ENCODE results near the gene KPNA6. TPM values are rescaled to one million over a fixed set of nuclear protein-coding genes. Genes with fewer than 3 reads are reported as not detected.

KPNA6 gene
- total and polyA plus RNA-seq, 2 of the 13 experiments (the other 11 are each of a cell fraction or from before 2014, with no cell fraction given) = 22.0 to 47.5 TPM

DNA sequence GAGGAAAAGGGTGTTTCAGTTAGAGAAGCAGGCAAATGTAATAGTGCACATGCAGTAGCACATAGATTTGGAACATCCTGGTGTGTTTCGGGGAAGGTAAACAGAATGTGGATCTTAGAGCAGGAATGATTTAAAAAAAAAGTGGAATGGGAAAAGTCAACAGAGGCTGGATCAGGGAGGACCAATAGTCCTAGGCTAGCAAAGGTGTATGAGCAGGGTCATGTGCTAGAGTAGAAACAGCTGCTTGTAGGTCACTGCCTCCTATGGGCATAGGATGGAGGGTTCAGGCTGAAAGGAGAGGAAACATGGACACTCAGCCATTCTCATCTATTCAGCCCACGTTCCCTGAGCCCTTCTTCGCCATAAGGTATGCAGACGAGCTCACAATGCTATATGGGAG, 3.7 kb upstream of the KPNA6 start (continued):
- TF ChIP-seq RNF219 (CRISPR knock-in tag; IDR thresholded peaks at IDR 0.05) (no peak), NR1H2 (CRISPR knock-in tag; IDR thresholded peaks at IDR 0.05; ENCODE audit: borderline replicate concordance, low read depth) (no peak), ZNF83 (CRISPR knock-in tag; IDR thresholded peaks at IDR 0.05; ENCODE audit: borderline replicate concordance) (no peak), MAFG (CRISPR knock-in tag; IDR thresholded peaks at IDR 0.05) (no peak), FOXM1 (CRISPR knock-in tag; IDR thresholded peaks at IDR 0.05) (no peak), ZFP36L1 (CRISPR knock-in tag; IDR thresholded peaks at IDR 0.05) (no peak), ADNP (CRISPR knock-in tag; IDR thresholded peaks at IDR 0.05) (no peak), HDAC2 (CRISPR knock-in tag; IDR thresholded peaks at IDR 0.05) (no peak), NR3C1 (CRISPR knock-in tag; IDR thresholded peaks at IDR 0.05) (no peak), REXO4 (CRISPR knock-in tag; IDR thresholded peaks at IDR 0.05; ENCODE audit: borderline replicate concordance) (no peak), KDM4B (CRISPR knock-in tag; IDR thresholded peaks at IDR 0.05) (no peak), ZNF234 (CRISPR knock-in tag; conservative IDR thresholded peaks at IDR 0.05) (no peak), ZSCAN12 (CRISPR knock-in tag; IDR thresholded peaks at IDR 0.05) (no peak), SALL1 (CRISPR knock-in tag; IDR thresholded peaks at IDR 0.05) (peak; percentile 29; the same call in 1 of the 2 replicates), FOXA1 (IDR thresholded peaks at IDR 0.05) (0 out of 2 replicates have a peak, but pooled peaks have one; percentile 35), FOXA1 (CRISPR knock-in tag; IDR thresholded peaks at IDR 0.05) (peak; percentile 54), ZBTB7A (CRISPR knock-in tag; IDR thresholded peaks at IDR 0.05) (no peak), DR1 (CRISPR knock-in tag; IDR thresholded peaks at IDR 0.05) (no peak), POGZ (CRISPR knock-in tag; IDR thresholded peaks at IDR 0.05) (no peak), BORCS8-MEF2B (CRISPR knock-in tag; IDR thresholded peaks at IDR 0.05) (no peak), SMAD3 (CRISPR knock-in tag; IDR thresholded peaks at IDR 0.05) (no peak)
- TF ChIP-seq, protein P1, sequence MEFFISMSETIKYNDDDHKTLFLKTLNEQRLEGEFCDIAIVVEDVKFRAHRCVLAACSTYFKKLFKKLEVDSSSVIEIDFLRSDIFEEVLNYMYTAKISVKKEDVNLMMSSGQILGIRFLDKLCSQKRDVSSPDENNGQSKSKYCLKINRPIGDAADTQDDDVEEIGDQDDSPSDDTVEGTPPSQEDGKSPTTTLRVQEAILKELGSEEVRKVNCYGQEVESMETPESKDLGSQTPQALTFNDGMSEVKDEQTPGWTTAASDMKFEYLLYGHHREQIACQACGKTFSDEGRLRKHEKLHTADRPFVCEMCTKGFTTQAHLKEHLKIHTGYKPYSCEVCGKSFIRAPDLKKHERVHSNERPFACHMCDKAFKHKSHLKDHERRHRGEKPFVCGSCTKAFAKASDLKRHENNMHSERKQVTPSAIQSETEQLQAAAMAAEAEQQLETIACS (CRISPR knock-in tag; IDR thresholded peaks at IDR 0.05) = no peak
- TF ChIP-seq, protein P2, sequence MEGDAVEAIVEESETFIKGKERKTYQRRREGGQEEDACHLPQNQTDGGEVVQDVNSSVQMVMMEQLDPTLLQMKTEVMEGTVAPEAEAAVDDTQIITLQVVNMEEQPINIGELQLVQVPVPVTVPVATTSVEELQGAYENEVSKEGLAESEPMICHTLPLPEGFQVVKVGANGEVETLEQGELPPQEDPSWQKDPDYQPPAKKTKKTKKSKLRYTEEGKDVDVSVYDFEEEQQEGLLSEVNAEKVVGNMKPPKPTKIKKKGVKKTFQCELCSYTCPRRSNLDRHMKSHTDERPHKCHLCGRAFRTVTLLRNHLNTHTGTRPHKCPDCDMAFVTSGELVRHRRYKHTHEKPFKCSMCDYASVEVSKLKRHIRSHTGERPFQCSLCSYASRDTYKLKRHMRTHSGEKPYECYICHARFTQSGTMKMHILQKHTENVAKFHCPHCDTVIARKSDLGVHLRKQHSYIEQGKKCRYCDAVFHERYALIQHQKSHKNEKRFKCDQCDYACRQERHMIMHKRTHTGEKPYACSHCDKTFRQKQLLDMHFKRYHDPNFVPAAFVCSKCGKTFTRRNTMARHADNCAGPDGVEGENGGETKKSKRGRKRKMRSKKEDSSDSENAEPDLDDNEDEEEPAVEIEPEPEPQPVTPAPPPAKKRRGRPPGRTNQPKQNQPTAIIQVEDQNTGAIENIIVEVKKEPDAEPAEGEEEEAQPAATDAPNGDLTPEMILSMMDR (CRISPR knock-in tag; IDR thresholded peaks at IDR 0.05) = peak; percentile 61
- TF ChIP-seq, protein P3, sequence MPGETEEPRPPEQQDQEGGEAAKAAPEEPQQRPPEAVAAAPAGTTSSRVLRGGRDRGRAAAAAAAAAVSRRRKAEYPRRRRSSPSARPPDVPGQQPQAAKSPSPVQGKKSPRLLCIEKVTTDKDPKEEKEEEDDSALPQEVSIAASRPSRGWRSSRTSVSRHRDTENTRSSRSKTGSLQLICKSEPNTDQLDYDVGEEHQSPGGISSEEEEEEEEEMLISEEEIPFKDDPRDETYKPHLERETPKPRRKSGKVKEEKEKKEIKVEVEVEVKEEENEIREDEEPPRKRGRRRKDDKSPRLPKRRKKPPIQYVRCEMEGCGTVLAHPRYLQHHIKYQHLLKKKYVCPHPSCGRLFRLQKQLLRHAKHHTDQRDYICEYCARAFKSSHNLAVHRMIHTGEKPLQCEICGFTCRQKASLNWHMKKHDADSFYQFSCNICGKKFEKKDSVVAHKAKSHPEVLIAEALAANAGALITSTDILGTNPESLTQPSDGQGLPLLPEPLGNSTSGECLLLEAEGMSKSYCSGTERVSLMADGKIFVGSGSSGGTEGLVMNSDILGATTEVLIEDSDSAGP (CRISPR knock-in tag; IDR thresholded peaks at IDR 0.05; ENCODE audit: borderline replicate concordance) = no peak
